K562 (cell line): Measurements from ENCODE around the gene COASY. TPM values are rescaled to one million over a fixed set of nuclear protein-coding genes. Genes with fewer than 3 reads are reported as not detected.
A peak's percentile ranks its signal among the peaks of the same experiment; 100 is the strongest.

Source experiments
- CREM ChIP-seq: IDR thresholded peaks from 2 replicates; pipeline ENCODE4 v1.6.1; 2014; ENCODE audit warnings: antibody characterized with exemption, low read depth
- DDX20 ChIP-seq: fragments of 450-650 bp; IDR thresholded peaks from 2 replicates; pipeline ENCODE4 v1.6.1; 2016; ENCODE audit warnings: missing genetic modification characterization, low read depth, mild to moderate bottlenecking, missing compliant biosample characterization, moderate library complexity
- JUN ChIP-seq, 2 experiments: sonication (generic) in 1 of 2; formaldehyde crosslinking in 1 of 2; IDR thresholded peaks; 2 replicates each; pipeline versions ENCODE4 v1.6.1 to v1.8.0; 2012 to 2022; ENCODE audit warnings: borderline replicate concordance in 2 of 2, mild to moderate bottlenecking in 2 of 2, improper control_type of control experiment in 1 of 2, low read depth in 1 of 2, low read length in 1 of 2, missing genetic modification reagents in 1 of 2
- KDM4B ChIP-seq, 2 experiments: fragments of 450-650 bp in 1 of 2; sonication (generic) in 1 of 2; IDR thresholded peaks; 2 replicates each; pipeline ENCODE4 v1.6.1; 2016 to 2017; ENCODE audit warnings: borderline replicate concordance in 2 of 2, antibody characterized with exemption in 1 of 2, low read depth in 1 of 2, mild to moderate bottlenecking in 1 of 2
- MYC ChIP-seq, 2 experiments: fragments of 250-450 bp in 1 of 2; sonication (Bioruptor Pico) in 1 of 2; IDR thresholded peaks; 2 replicates each; pipeline versions ENCODE4 v1.5.1 to v1.6.1; 2012 to 2021; ENCODE audit warnings: low read depth in 2 of 2, borderline replicate concordance in 1 of 2, improper control_type of control experiment in 1 of 2, low read length in 1 of 2, mild to moderate bottlenecking in 1 of 2, moderate library complexity in 1 of 2
- NBN ChIP-seq: fragments of 450-650 bp; IDR thresholded peaks from 2 replicates; pipeline ENCODE4 v1.6.1; 2016; ENCODE audit warnings: low read depth, mild to moderate bottlenecking
- NFATC3 ChIP-seq: fragments of 450-650 bp; IDR thresholded peaks from 2 replicates; pipeline ENCODE4 v1.6.1; 2017; ENCODE audit warnings: mild to moderate bottlenecking
- NFXL1 ChIP-seq: fragments of 450-650 bp; formaldehyde crosslinking; IDR thresholded peaks from 2 replicates; pipeline ENCODE4 v1.4.0; 2021; ENCODE audit warnings: mild to moderate bottlenecking
- PURB ChIP-seq: sonication (generic); formaldehyde crosslinking; IDR thresholded peaks from 2 replicates; pipeline ENCODE4 v1.9.0; 2021; ENCODE audit warnings: low read depth, mild to moderate bottlenecking, missing genetic modification reagents
- TBL1XR1 ChIP-seq, 2 experiments: IDR thresholded peaks; 2 replicates each; pipeline ENCODE4 v1.6.1; 2012; ENCODE audit warnings: improper control_type of control experiment in 2 of 2, low read length in 2 of 2, mild to moderate bottlenecking in 1 of 2
- THRAP3 ChIP-seq: fragments of 450-650 bp; IDR thresholded peaks from 2 replicates; pipeline ENCODE4 v1.6.1; 2016; ENCODE audit warnings: mild to moderate bottlenecking, inconsistent platforms, borderline replicate concordance
- ZBED1 ChIP-seq: IDR thresholded peaks from 2 replicates; pipeline ENCODE4 v1.6.1; 2014
- ZFP1 ChIP-seq: fragments of 450-650 bp; formaldehyde crosslinking; IDR thresholded peaks from 2 replicates; pipeline ENCODE4 v1.4.0; 2020; ENCODE audit warnings: mild to moderate bottlenecking, mixed read lengths
- ZNF197 ChIP-seq: fragments of 200-800 bp; sonication (Bioruptor generic); IDR thresholded peaks from 2 replicates; pipeline ENCODE4 v1.6.1; 2016; ENCODE audit warnings: low read depth, missing genetic modification characterization, missing compliant biosample characterization
- ZNF311 ChIP-seq: fragments of 250-450 bp; sonication (Bioruptor Pico); IDR thresholded peaks from 2 replicates; pipeline ENCODE4 v1.4.0; 2020; ENCODE audit warnings: mild to moderate bottlenecking, moderate library complexity
- ZNF354B ChIP-seq: fragments of 250-450 bp; sonication (Bioruptor Pico); IDR thresholded peaks from 2 replicates; pipeline ENCODE4 v1.4.0; 2020
- polyA plus RNA-seq, 8 experiments: library from polyadenylated mRNA; depleted of rRNA in 4 of 8; stranded (reverse) in 5 of 8; unstranded in 3 of 8; fragments of >200 nt; fragmentation: Nextera tagmentation in 2 of 8; fragmentation: Illumina TruSeq in 1 of 8; extraction: Ambion mirVana in 2 of 8; extraction: Trizol in 1 of 8; gene quantifications; 2 replicates each; pipeline versions ENCODE4 v1.2.1 to v1.2.3, GENCODE V29; 2011 to 2014; ENCODE audit warnings: inconsistent platforms in 1 of 8, missing spikeins in 1 of 8
- total RNA-seq, 7 experiments: library from RNA; depleted of rRNA in 6 of 7; stranded (reverse); fragments of >200 nt in 6 of 7; fragmentation: Illumina TruSeq in 2 of 7; extraction: Trizol in 2 of 7; gene quantifications; 2 replicates each; pipeline versions ENCODE4 v1.2.1 to v1.2.3, GENCODE V29; 2011 to 2021; ENCODE audit warnings: low replicate concordance in 1 of 7
- TF ChIP-seq, protein P1 (sequence below): fragments of 250-450 bp; sonication (Bioruptor Pico); IDR thresholded peaks from 2 replicates; pipeline ENCODE4 v1.4.0; 2020; ENCODE audit warnings: mild to moderate bottlenecking, moderate library complexity
- TF ChIP-seq, protein P2 (sequence below), 3 experiments: IDR thresholded peaks in 2 of 3; conservative IDR thresholded peaks in 1 of 3; 2 replicates each; pipeline ENCODE4 v1.5.1; 2011 to 2012; ENCODE audit warnings: low read length in 3 of 3, mild to moderate bottlenecking in 3 of 3, control low read depth in 2 of 3, improper control_type of control experiment in 1 of 3, inconsistent platforms in 1 of 3, low read depth in 1 of 3, mixed read lengths in 1 of 3, moderate library complexity in 1 of 3; ENCODE audit not compliant: insufficient read depth in 2 of 3
- TF ChIP-seq, protein P3 (sequence below), 2 experiments: IDR thresholded peaks in 1 of 2; conservative IDR thresholded peaks in 1 of 2; 2 replicates each; pipeline ENCODE4 v1.6.1; 2016; ENCODE audit warnings: low read depth in 2 of 2, mild to moderate bottlenecking in 1 of 2, missing compliant biosample characterization in 1 of 2, missing genetic modification characterization in 1 of 2, moderate library complexity in 1 of 2

COASY gene
- total and polyA plus RNA-seq, 9 of the 15 experiments (the other 6 are each of a cell fraction or from before 2014, with no cell fraction given), result 25.4 to 175 (median 62.3) TPM

DNA sequence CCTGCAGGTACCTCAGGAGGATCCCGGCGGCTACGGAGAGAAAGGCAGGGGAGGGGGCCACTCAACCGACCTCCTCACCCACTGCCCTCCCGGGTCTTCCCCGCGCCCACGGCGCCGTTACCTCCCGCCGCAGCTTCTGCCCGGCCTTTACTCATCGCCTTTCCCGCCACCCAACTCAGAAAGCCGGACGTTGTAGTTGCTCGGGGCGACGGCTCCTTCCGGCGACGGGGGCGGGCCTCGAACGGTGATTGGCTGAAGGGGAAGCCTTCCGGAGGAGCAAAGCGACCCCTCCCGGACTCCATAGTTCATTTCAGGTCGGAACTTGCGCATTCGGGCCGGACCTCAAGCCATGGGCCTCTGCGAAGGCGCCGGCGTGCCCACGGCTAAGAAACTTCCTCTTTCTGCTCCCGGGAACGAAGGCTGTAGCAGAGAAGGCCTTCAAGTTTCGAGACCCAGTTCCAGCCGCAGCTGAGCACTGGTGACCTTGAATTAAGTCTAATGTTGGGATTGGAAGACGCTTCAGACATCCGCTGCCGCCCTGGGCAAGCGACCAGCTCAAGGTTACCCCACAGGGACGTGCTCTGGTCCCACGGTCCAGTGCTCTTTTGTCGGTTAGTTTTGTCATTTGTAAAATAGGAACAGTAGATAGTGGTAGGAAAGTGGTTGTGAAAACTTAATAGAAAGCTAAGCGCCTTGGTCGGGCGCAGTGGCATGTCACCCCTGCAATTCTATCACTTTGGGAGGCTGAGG lies 15.8 kb downstream of the COASY start, which contains the start of gene PSMC3IP (continued):
- TF ChIP-seq JUN (IDR thresholded peaks at IDR 0.05; ENCODE audit: borderline replicate concordance, low read depth, low read length) (peak; percentile 30; the same call in 1 of the 2 replicates), JUN (CRISPR knock-in tag; IDR thresholded peaks at IDR 0.05; ENCODE audit: borderline replicate concordance) (no peak), NFXL1 (no peak), ZBED1 (no peak), MYC (IDR thresholded peaks at IDR 0.05; ENCODE audit: low read depth, low read length) (peak; percentile 87), MYC (CRISPR knock-in tag; IDR thresholded peaks at IDR 0.05; ENCODE audit: borderline replicate concordance, low read depth) (no peak), NBN (no peak), ZNF311 (no peak), ZNF197 (no peak), THRAP3 (no peak; the same call in none of the 2 replicates), NFATC3 (no peak), ZNF354B (CRISPR knock-in tag) (no peak), PURB (no peak), ZFP1 (no peak), DDX20 (tag) (no peak), CREM (peak; percentile 89), TBL1XR1 (IDR thresholded peaks at IDR 0.05; ENCODE audit: low read length in 2 of 2) (peak in 1 of 2 experiments; percentile 29; a peak in 2 of 4 replicates), KDM4B (IDR thresholded peaks at IDR 0.05; ENCODE audit: borderline replicate concordance in 2 of 2, low read depth in 1 of 2) (no peak)
- TF ChIP-seq, protein P1, sequence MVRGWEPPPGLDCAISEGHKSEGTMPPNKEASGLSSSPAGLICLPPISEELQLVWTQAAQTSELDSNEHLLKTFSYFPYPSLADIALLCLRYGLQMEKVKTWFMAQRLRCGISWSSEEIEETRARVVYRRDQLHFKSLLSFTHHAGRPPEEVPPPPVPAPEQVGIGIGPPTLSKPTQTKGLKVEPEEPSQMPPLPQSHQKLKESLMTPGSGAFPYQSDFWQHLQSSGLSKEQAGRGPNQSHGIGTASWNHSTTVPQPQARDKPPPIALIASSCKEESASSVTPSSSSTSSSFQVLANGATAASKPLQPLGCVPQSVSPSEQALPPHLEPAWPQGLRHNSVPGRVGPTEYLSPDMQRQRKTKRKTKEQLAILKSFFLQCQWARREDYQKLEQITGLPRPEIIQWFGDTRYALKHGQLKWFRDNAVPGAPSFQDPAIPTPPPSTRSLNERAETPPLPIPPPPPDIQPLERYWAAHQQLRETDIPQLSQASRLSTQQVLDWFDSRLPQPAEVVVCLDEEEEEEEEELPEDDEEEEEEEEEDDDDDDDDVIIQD, result no peak
- TF ChIP-seq, protein P2, sequence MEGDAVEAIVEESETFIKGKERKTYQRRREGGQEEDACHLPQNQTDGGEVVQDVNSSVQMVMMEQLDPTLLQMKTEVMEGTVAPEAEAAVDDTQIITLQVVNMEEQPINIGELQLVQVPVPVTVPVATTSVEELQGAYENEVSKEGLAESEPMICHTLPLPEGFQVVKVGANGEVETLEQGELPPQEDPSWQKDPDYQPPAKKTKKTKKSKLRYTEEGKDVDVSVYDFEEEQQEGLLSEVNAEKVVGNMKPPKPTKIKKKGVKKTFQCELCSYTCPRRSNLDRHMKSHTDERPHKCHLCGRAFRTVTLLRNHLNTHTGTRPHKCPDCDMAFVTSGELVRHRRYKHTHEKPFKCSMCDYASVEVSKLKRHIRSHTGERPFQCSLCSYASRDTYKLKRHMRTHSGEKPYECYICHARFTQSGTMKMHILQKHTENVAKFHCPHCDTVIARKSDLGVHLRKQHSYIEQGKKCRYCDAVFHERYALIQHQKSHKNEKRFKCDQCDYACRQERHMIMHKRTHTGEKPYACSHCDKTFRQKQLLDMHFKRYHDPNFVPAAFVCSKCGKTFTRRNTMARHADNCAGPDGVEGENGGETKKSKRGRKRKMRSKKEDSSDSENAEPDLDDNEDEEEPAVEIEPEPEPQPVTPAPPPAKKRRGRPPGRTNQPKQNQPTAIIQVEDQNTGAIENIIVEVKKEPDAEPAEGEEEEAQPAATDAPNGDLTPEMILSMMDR (IDR thresholded peaks at IDR 0.05 in 2 of 3, conservative IDR thresholded peaks at IDR 0.05 in 1 of 3; ENCODE audit: insufficient read depth in 2 of 3, low read depth in 1 of 3, low read length in 3 of 3), result peak; percentile 59 to 68 (median 62)
- TF ChIP-seq, protein P3, sequence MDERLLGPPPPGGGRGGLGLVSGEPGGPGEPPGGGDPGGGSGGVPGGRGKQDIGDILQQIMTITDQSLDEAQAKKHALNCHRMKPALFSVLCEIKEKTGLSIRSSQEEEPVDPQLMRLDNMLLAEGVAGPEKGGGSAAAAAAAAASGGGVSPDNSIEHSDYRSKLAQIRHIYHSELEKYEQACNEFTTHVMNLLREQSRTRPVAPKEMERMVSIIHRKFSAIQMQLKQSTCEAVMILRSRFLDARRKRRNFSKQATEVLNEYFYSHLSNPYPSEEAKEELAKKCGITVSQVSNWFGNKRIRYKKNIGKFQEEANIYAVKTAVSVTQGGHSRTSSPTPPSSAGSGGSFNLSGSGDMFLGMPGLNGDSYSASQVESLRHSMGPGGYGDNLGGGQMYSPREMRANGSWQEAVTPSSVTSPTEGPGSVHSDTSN (CRISPR knock-in tag; IDR thresholded peaks at IDR 0.05; ENCODE audit: low read depth), result no peak
- TF ChIP-seq, protein P3 (tag; conservative IDR thresholded peaks at IDR 0.05; ENCODE audit: low read depth), result 0 out of 2 replicates have a peak, but pooled peaks have one; percentile 6
